ENCODE measurements around the gene ZMIZ1. TPM values are rescaled to one million over a fixed set of nuclear protein-coding genes. Genes with fewer than 3 reads are reported as not detected.

ZMIZ1 gene
- total RNA-seq, 1 experiment from 2014 or later, result 13.9 TPM

DNA sequence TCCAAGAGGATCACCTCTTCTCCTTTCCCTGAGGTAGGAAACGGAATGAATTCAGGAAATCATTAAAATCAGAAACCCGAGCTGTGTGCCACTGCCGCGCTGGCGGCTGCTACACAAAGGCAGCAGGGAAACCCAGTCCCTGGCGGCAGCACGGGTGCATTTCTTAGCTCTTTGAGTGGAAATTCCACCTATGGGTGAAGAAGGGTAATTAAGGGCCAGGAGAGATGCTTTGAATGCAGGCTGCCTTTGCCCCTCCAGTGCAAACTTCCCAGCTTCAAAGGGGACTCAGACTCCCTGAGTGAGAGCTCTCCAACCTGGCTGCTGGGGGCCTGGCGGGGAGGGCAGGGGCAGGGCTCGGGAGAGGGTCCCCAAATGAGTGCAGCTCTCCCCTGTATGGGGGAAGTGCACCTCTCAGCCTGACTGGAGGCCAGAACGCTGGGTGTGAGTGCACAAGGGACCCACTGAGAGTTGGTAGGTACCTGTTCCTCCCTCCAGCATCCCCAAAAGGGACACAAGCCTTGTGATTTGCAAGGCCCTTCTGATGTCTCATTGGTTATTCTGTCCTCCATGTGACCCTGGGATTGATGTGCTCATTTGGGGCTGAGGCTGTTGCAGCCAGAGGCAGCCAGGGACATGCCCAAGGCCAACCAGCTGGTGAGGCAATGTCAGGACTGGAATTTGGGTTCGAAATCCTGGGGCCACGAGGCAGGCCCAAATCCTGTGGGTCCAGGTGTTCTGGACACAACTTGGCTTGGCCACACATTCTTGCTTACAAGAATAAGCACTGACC lies 16.3 kb upstream of the ZMIZ1 start:
- no peak for DNase-seq (ENCODE audit: low read depth)

DNA sequence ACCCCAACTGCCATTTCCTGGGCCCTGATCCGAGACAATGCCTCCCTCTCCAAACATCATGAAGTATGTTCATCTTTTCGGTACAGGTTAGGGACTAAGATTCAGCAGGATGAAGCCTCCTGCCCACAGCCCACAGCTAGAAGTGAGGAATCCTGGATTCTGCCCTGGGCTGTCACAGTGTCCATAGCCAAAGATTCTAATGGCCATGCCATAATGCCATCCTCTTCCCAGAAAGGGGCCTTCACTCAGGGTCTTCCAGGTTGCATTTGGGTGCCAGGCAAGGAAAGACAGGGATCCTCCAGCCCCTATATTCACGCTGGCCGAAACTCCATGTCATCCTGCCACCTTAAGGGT lies 15.7 kb upstream of the ZMIZ1 start:
- no peak for DNase-seq (ENCODE audit: low read depth)

DNA sequence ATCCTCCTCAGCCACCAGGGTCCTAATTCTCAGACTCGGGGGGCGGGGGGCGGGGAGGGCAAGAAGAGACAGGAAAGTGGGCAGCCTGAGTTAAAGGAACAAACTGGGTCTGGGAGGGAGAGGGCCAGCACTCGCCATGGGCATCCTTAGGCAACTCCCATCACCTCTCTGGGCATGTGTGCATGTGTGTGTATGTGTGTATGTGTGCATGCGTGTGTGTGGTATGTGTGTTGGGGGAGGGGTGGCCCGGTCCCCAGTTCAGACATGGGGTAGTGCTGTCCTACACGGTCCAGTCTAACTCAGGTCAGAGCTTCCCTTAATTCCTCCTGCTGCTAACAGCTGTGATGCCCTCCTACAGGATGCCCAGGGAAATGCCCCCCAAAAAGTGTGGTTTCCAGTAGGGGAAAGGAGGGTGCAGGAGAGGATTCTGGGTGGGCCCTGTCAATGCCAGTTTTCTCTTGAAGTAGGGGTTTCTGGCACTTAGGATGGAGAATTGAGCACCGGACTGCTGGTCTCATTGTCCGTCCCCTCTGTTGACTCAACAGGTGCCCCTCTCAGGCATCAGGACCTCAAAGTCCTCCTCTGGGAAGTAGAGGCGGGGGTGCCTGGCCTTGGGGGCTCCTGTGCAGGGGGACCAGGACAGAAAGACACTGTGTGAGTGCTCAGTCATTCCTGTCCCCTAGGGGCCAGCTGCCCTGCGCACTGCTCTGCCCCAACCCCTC lies 15.1 kb upstream of the ZMIZ1 start:
- DNase-seq (ENCODE audit: low read depth), result no peak

DNA sequence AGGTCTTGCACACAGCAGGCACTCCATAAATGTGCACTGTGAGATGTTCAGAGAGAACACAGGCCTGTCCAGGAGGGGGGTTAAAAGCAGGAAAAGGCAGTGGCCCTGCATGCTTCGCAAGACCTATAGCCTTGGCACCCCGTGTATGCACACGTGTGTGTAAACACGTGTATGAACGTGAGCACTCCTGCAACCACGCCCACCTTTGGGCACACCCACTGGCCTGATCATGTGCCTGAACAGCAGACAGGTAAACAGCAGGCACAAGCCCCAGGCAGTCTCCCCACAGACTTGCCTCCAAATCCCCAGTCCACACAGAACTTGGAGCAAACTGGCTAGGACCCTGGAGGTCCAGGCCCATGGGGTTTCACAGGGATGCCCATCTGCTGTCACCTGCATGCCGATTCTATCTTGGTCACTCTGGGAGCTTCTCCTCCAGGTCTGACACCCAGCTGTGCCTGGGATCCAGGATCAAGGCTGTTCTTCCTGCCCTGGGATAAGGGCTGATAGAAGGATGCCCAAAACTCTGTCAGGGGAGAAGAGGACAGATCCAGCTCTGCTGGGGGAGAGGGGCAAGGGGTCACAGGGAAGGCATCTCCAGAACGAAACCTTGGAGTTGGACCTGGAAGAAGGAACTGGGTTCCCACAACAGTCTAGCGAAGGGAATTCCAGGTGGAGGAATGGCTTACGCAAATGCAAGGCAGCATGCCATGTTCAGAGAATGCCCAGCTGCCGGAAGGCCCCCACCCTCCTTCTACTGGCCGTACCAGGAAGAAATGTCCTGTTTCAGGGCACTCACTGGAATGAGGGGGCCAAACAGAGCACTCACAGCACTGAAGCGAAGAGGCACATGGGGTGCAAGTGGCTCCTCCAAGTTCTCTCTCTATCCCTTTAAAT lies 14.3 kb upstream of the ZMIZ1 start:
- no peak for DNase-seq (ENCODE audit: low read depth)

DNA sequence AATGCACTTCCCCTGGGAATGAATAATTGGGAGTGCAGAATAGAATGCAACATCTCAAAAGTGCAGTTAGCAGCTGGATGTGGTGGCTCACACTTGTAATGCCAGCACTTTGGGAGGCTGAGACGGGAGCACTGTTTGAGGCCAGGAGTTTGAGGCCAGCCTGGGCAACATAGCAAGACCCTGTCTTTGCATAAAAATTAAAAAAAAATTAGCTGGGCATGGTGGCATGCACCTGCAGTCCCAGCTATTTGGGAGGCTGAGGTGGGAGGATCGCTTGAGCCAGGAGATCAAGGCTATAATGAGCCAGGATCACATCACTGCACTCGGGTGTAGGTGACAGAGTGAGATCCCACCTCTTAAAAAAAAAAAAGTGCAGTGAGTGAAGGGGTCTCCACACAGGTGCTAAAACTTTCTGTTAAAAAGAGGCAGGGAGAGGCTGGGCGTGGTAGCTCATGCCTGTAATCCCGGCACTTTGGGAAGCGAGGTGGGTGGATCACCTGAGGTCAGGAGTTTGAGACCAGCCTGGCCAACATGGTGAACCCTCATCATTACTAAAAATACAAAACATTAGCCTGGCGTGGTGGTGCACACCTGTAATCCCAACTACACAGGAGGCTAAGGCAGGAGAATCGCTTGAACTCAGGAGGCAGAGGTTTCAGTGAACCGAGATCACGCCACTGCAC lies 13.5 kb upstream of the ZMIZ1 start:
- no peak for DNase-seq (ENCODE audit: low read depth)

DNA sequence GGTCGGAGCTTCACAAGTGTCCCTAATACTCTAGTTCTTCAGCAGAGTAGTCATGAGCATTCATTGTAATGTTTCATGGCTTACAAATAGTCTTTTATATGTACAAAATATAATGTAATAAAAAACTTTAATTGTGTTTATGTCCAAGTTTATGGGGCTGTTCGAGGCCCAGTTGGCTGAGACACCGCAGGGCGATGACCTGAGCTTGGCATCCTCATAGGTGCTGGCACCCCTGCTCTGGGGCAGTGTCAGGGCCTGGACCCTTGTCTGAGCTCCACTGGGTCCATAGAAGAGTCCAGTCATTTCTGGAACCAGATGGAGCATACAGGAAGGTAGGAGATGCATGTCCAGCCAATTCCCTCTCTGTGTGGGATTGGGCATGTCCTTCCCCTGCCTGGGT lies 12.9 kb upstream of the ZMIZ1 start:
- DNase-seq (ENCODE audit: low read depth), result no peak

DNA sequence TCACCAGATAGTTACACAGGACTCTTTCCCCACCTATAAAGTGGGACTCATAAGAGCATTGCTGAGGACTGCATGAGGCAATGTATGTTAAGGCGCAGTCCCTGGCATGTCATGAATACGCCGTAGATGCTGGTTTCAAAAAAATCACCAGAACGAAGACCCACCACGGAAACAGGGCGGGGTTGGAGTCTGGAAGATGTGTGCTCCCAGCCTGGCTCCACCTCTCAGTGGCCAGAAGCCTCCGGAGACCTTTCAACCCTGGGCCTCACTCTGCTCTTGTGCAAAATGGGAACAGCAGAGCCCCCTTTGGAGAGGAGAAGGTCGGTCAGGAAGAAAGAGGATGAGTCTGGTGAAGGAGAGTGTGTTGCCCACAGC lies 12.4 kb upstream of the ZMIZ1 start:
- no peak for DNase-seq (ENCODE audit: low read depth)

DNA sequence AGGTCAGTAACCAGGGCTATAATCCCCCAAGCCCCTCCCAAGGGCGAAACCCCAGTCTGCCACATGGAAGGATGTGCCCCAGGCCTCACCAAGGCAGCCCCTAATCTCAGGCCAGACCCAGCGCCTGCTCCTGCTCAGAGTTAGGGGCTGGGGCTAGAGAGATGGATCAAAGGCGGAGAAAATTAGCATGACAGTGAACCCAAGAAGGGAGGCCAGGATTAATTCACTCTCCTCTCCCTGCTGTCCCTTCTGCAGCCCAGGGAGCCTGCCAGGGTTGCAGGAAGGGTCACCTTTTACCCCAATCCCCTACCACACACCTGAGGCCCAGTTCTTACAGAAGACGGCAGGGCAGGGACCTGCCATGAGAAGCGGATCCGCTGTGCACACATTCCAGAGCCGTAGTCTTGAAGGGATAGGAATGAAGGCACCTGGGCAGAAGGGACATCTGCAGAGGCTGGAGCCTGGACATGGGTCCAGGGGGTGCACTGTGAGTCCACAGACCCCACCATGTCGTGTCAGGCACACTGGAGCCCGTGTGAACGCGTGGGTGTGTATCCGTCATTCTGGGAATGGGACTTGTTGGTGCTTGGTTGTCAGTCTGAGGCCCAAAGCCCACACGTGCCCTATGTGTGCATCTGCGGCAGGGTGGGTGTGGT lies 11.9 kb upstream of the ZMIZ1 start:
- no peak for DNase-seq (ENCODE audit: low read depth)

DNA sequence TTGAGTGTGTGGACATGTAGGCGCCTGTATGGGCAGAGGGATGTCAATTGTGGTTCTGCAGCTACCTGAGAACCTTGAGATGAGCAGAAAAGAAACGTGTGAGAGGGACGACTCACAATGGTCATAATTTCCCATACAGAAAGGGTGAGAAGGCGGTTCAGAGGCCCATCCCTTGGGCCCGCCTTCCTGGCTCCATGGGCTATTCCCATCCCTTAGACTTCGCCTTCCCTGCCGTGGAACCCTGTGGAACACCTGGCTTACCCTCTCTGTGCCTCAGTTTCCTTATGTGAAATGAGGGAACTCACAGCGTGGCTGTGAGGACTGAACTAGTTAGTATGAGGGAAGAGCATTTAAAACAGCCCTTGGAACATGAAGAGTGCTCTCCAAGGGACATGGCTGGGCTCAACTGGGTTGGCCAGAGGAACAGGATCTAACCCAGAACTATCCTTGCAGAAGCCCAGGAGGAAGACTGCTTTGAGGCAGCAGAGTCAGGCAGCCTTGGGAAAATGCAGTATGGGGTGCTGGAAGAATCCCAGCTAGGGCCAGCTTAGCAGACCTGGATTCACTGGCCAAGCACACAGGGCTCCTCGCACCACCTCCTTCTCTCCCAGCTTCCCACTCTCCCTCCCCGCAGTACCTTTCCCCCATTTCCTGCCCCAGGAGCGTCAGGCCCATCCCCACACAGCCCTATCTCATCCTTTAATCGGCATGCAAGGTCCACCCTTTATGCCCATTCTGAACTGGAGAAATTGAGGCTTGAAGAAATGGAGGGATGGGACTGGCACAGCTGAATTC lies 11.1 kb upstream of the ZMIZ1 start:
- DNase-seq (ENCODE audit: low read depth), result no peak

DNA sequence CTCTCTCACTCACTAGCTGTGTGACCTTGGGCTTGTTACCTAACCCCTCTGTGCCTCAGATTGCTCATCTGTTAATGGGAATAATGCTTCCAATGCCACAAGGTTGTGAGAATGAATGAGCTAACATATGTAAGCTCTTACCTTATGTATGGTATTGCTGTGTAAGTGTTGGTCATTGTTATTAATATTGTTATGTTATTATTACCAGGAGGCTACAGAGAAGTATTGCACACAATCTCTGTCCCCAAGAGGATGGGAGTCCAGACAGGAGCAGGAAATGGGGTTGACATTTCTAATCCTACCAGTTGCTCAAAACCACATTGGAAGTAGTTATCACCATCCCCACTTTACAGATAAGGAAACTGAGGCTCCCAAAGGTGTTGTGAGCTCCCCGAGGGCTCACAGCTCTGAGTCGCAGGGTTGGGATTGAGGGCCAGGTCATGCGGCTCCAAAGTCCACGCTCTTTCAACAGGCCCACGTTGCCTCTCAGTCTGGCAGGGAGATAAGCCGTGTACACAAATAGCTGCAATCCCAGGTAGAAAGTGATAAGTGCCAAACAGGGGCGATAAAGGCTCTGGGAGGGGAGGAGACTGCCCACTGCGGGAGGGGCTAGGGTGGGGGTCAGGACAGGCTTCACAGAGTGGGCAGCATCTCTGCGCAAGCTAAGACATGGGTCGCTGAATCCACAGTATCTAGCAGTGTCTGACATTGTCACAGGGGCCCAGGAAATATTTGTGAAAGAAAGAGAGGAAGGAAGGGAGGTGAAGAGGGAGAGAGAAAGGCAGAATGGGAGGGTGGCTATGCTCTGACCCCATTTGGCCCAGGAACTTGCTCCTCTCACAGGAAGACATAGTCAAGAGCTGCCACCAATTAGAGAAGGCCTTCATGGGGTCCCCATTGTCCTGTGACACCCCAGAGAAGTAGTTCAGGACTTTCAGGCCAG lies 9.6 kb upstream of the ZMIZ1 start:
- DNase-seq (ENCODE audit: low read depth), result no peak

DNA sequence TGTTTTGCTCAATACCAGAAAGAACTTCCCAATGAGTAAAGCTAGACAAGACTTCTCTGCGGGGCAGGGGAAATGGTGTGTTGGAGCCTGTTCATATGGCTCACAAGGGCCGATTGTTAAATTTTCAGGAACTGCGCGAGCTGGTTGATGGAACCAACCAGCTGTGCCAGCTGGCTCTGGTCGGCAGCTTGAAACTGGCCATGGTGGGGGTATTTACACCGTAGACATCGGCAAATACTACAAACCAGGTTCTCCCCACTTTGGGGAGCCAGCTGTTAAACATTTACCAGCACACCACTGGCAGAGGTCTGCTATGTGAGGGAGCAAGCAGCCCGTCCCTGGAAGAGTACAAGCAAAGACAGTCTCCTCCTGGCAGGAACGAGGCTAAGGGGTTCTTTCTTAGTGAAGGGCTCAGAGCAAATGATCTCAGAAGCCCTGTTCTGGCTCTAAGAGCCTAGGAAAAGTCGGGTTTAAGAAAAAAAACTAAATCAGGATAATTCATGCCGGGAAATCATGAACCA lies 8.8 kb upstream of the ZMIZ1 start:
- DNase-seq (ENCODE audit: low read depth), result no peak

DNA sequence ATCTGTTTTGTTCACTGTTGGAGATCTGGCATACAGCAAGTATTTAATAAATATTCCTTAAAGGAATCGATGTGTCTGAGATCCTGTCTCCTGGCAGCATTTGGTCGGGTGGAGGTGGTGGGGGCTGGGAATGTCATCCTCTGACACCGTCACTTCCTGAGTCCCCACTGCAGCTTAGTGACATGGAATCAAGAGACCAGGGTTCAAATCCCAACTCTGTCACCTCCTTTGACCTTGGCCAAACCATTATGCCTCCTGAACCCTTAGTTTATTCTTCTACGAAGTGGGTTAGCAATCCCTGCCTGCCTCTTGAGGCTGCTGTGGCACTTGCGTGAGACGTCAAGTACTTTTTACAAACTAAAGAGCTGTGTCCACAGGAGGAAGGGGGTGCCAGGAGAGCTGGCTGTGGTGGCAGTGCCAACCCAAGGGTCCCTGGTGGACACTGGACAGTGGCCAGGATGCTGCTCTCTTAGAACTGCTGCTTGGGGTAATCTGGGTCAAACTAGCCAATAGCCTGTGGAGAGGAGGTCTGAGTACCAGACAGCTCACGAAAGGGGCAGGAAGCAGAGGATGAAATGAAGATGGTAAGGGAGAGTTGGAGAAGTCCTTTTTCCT lies 8.0 kb upstream of the ZMIZ1 start:
- DNase-seq (ENCODE audit: low read depth), result no peak

DNA sequence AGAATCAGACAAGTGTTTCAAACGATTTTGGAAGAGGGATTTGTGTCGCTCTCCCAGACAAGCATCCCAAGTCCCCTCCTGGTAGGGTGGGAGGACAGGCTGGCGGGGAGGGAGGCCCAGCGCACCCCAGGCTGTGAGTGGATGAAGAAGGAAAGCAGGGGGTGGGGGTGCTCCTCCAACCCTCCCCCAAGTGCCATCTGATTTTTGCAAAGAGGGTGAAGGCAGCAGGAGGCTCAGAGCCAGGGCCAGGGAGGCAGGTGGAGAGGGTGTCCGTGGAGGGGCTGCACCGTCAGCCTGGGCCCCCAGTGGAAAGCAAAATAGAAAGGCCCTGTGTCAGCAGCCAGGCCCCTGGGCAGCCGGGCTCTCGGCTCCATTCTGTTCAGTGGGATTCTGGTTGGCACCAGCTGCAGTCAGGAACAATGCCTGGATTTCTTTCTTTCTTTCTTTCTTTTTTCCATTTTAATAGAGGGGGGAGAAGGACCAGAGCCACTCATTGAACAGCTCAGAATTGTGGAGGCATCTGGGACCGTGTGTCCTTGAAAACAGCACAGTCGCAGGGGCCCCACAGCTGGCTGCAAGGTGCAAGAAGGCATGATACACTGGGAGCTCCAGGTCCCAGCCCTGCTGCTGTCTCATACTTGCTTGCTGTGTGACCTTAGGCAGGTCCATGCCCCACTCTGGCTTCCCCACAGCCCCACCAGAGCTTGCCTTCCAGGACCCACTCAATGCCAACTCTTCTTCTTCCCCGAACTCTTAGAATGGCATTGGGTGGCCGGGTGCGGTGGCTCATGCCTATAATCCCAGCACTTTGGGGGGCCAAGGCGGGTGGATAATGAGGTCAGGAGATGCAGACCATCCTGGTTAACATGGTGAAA lies 7.1 kb upstream of the ZMIZ1 start:
- no peak for DNase-seq (ENCODE audit: low read depth)

DNA sequence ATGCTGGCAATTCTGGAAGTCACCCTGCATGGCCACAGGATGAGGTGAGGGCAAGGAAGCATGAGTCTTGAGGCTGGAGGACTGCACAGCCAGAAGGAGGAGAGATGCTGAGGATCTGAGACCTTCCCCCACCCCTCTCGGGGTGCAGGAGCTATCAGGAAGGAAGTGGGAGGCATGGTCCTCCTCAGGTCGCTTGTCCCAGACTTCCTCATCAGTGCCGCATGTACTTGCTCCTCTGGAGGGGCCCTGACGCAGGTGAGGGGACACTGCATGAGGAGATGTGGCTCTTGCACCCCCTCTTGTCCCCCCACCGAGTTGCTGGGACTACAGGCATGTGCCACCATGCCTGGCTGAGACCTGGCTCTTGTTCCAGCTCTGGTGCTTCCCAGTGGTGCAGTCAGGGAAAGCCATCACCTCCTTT lies 5.7 kb upstream of the ZMIZ1 start:
- no peak for DNase-seq (ENCODE audit: low read depth)

DNA sequence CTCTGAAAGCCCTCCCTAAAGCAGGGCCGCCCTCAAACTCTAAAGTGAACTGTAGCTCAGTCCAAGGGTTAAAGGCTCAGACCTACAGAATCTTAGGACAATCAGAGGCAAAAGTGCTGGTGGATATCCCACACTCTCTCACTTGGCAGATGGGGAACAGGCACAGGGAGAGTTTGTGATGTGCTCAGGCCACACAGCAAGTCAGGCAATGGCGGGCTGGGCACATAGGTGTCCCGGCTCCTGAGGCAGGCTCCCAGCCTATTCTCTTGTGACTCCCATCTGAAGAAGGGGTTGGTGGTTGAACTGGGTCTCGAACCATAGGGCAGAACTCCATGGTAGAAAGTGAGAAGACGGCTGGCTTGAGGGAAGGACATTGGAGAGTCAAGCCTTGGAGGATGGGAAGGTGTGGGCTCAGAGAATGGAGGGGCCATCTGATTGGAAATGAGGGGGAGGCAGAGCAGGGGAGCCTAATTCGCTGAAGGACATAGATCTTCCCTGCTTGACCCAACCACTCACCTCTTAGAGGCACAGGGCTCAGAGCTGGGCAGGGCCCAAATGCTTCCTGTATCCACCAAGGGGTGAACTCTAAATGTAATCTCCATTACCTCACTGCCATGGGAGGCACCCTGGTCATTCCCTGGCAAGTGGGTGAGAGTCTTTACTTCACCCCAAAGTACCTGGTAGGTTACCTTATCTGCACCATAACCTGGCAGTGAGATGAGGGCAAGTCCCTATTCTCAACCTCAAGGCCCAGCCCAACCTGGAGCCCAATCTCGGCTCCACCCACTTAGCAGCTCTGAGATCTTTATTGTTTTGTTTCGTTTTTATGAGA lies 4.9 kb upstream of the ZMIZ1 start:
- DNase-seq (ENCODE audit: low read depth), result no peak

DNA sequence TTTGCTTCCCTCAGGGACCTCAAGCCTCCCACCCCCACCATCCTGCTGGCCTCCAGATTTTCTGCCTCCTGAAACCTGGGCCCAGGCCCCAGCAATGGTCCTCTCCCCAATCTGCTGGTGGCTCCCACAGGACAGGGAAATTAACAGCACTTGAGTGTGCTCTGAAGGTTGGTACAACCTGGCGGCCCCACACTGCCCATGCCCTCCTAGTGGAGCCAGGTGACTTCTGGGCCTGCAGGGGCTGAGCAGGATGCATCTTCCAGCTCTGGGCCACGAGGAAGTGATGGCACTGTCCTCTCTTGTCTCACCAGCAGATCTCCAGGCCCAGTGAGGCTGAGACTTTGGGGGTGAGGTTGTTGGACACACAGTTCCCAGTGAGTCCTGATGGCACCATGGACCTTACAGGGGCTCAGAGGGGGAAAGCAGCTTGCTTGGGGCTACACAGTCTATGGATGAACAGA lies 3.6 kb upstream of the ZMIZ1 start:
- DNase-seq (ENCODE audit: low read depth), result no peak

DNA sequence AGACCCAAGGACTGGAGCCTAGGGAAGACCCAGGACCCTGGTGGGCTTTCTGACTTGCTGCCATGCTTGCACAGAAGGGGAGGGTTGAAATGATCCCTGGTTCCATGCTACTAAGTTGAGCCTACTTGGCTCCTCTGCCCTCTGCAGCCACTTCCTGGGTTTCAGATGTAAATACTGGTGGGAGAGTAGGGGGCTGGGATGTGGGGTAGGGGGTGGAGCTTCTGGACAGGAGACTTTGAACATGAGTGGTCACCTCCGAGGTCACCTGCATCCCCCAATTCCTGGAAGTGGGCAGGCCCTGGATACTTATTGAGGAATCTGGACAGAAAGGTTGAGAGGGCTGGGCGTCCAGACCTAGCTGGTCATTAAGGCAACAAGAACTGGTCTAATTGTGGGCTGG lies 2.9 kb upstream of the ZMIZ1 start:
- DNase-seq (ENCODE audit: low read depth), result no peak
